Lung (tissue), 12 donors: ENCODE results near the gene GIPC1. TPM values are rescaled to one million over a fixed set of nuclear protein-coding genes. Genes with fewer than 3 reads are reported as not detected.

Experiments used
- ATAC-seq: fragments of 200-7000 bp; cut with Tn5 transposase; one replicate; pipeline ENCODE4 v1.9.1; 2020; ENCODE audit warnings: moderate number of reproducible peaks; ENCODE audit not compliant: insufficient read depth, low FRiP score
- DNase-seq, 3 donors: peaks; one replicate each; pipeline ENCODE4 v3.0.0-alpha.2; 2013 to 2017
- H3K27ac ChIP-seq, 2 donors: one replicate each; pipeline ENCODE4 v1.5.1; 2013; ENCODE audit warnings: mild to moderate bottlenecking in 2 of 2, moderate library complexity in 2 of 2, control low read depth in 1 of 2, inconsistent platforms in 1 of 2, low read depth in 1 of 2, low read length in 1 of 2
- H3K27me3 ChIP-seq, 3 donors: one replicate each; pipeline ENCODE4 v1.5.1; 2013; ENCODE audit warnings: low read length in 2 of 3; ENCODE audit not compliant: control insufficient read depth in 3 of 3, insufficient read depth in 3 of 3
- H3K36me3 ChIP-seq, 4 donors: one replicate each; pipeline ENCODE4 v1.5.1; 2013; ENCODE audit warnings: low read length in 4 of 4, mild to moderate bottlenecking in 1 of 4, moderate library complexity in 1 of 4; ENCODE audit not compliant: control insufficient read depth in 4 of 4, insufficient read depth in 4 of 4
- H3K4me1 ChIP-seq, 5 donors: one replicate each; pipeline ENCODE4 v1.5.1; 2013; ENCODE audit warnings: low read length in 5 of 5, mild to moderate bottlenecking in 2 of 5, moderate library complexity in 1 of 5; ENCODE audit not compliant: control insufficient read depth in 5 of 5, insufficient read depth in 5 of 5
- H3K4me3 ChIP-seq: one replicate; pipeline ENCODE4 v1.5.1; 2013; ENCODE audit warnings: mild to moderate bottlenecking, control low read depth, moderate library complexity
- H3K9ac ChIP-seq, 2 donors: one replicate each; pipeline ENCODE4 v1.5.1; 2013; ENCODE audit warnings: low read length in 2 of 2, control low read depth in 1 of 2; ENCODE audit not compliant: insufficient read depth in 1 of 2
- H3K9me3 ChIP-seq, 4 donors: one replicate each; pipeline ENCODE4 v1.5.1; 2013; ENCODE audit warnings: low read length in 3 of 4, mild to moderate bottlenecking in 1 of 4, moderate library complexity in 1 of 4; ENCODE audit not compliant: control insufficient read depth in 4 of 4, insufficient read depth in 3 of 4
- WGBS, 2 donors: extraction: QIAGEN DNeasy Blood & Tissue Kit; methylation state at CpG; one replicate each; pipeline ENCODE4 v1.1.7; 2013; 5-methylcytosine and 5-hydroxymethylcytosine counted together
- polyA plus RNA-seq, 2 donors: library from polyadenylated mRNA; stranded (reverse); fragments of 200-250 nt; gene quantifications; one replicate each; pipeline ENCODE4 v1.2.1, GENCODE V29; 2013
- total RNA-seq, 2 donors: library from RNA; depleted of rRNA in 1 of 2; stranded (reverse); fragments of >200 nt in 1 of 2; gene quantifications; one replicate each; pipeline ENCODE4 v1.2.1, GENCODE V29; 2014 to 2021
- TF ChIP-seq, protein P1 (sequence below): IDR thresholded peaks from 2 replicates; pipeline ENCODE4 v1.5.1; 2012; ENCODE audit warnings: mild to moderate bottlenecking; ENCODE audit errors: control extremely low read depth, extremely low read depth
- donor health status: control.
- donor health status: control.
- donor health status: Bipolar disorder and iron deficiency.
- donor health status: healthy.
- donor health status: DM: yes; HTN: yes; CAD: no.

The GIPC1 gene
- total and polyA plus RNA-seq, 4 donors, result 94.9 to 156 (median 131) TPM

GRCh38 chr19:14482172-14482941 lies 13.6 kb downstream of the GIPC1 start:
- no peak for ATAC-seq
- H3K4me3 ChIP-seq, result no peak overlapping the region
- 95% methylated on average over 18 of the region's 18 CpGs for WGBS, 2 donors
- DNase-seq, result no peak
- H3K4me1 ChIP-seq, result peaks cover 0 to 33% (median 12%) of the 10 kb centered on the region in 5 donors
- TF ChIP-seq, protein P1, sequence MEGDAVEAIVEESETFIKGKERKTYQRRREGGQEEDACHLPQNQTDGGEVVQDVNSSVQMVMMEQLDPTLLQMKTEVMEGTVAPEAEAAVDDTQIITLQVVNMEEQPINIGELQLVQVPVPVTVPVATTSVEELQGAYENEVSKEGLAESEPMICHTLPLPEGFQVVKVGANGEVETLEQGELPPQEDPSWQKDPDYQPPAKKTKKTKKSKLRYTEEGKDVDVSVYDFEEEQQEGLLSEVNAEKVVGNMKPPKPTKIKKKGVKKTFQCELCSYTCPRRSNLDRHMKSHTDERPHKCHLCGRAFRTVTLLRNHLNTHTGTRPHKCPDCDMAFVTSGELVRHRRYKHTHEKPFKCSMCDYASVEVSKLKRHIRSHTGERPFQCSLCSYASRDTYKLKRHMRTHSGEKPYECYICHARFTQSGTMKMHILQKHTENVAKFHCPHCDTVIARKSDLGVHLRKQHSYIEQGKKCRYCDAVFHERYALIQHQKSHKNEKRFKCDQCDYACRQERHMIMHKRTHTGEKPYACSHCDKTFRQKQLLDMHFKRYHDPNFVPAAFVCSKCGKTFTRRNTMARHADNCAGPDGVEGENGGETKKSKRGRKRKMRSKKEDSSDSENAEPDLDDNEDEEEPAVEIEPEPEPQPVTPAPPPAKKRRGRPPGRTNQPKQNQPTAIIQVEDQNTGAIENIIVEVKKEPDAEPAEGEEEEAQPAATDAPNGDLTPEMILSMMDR, result no peak
- H3K9ac ChIP-seq, result no peak overlapping the region
- peaks cover 3 to 42% (median 18%) of the 10 kb centered on the region in 4 donors for H3K36me3 ChIP-seq
- H3K9me3 ChIP-seq, result peaks cover 0 to 3% (median 0%) of the 10 kb centered on the region in 4 donors
- no peaks in the 10 kb centered on the region for H3K27me3 ChIP-seq
- H3K27ac ChIP-seq, result no peak overlapping the region

- Histone ChIP-seq H3K36me3 (peaks cover 3 to 43% (median 16%) of the 10 kb centered on the region in 4 donors), H3K9me3 (peaks cover 0 to 5% (median 0%) of the 10 kb centered on the region in 4 donors), H3K4me3 (no peak overlapping the region), H3K27me3 (no peaks in the 10 kb centered on the region), H3K27ac (no peak overlapping the region), H3K4me1 (peaks cover 0 to 50% (median 19%) of the 10 kb centered on the region in 5 donors), H3K9ac (no peak overlapping the region)
- WGBS, 2 donors, result 82 to 94% methylated on average over 5 of the region's 5 CpGs
- DNase-seq (no peak), ATAC-seq (no peak)
- TF ChIP-seq, protein P1, result no peak
Observed at GRCh38 chr19:14480700-14481079, 15.2 kb downstream of the GIPC1 start.

DNA sequence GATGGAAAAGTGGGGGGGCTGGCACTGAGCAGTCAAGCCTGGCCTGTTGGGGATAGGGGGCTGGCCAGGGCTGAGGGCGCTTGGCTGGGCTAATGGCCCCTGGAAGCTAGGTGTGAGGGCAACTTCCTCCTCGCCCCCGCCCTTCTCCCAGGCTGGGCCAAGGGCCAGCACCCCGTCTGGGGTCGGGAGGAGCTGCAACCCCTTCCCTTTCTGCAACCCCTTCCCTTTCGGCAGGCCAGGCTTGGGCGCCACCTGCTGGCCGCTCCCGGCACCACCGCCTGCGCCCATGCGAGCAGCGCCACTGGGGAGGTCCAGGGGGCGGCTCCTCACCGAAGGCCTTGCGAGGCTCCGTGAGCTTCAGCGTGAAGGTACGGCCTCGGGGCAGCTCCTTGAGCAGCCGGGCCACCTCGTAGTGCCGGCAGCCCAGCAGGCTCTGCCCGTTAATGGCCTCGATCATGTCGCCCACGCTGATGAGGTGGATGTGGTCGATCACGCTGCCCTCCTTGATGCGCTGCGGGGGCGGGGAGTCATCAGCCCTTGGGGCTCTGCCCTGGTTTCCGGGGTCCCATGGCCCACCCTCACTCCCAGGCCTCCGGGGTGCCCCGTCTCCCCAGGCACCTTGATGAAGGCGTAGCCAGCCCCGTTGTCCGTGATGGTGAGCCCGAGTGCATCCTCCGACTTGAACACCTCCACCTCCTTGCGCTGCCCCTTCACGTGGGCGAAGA lies 15.8 kb downstream of the GIPC1 start:
- Histone ChIP-seq H3K4me3 (no peak overlapping the region), H3K27me3 (no peaks in the 10 kb centered on the region), H3K36me3 (peaks cover 3 to 43% (median 15%) of the 10 kb centered on the region in 4 donors), H3K9ac (no peak overlapping the region), H3K4me1 (peaks cover 0 to 55% (median 19%) of the 10 kb centered on the region in 5 donors), H3K27ac (no peak overlapping the region), H3K9me3 (peaks cover 0 to 5% (median 0%) of the 10 kb centered on the region in 4 donors)
- WGBS, 2 donors, result 53 to 60% methylated on average over 37 to 43 of the region's 43 CpGs
- DNase-seq (peak; percentile 60 to 78 (median 71)), ATAC-seq (peak; percentile 38)
- TF ChIP-seq, protein P1, result peak; percentile 69
